CD4-positive, alpha-beta T cell (primary cell): ENCODE results near the gene PPM1L. TPM values are rescaled to one million over a fixed set of nuclear protein-coding genes. Genes with fewer than 3 reads are reported as not detected.

Experiments used
- ATAC-seq: fragments of 200-7000 bp; cut with Tn5 transposase; one replicate; pipeline ENCODE4 v1.10.0; 2022; ENCODE audit warnings: mild to moderate bottlenecking; ENCODE audit not compliant: poor library complexity
- CTCF ChIA-PET: fragments of 350-600 bp; sonication (Branson Sonifier 250); formaldehyde crosslinking; loops from one replicate; lab custom pipeline; 2021; ENCODE audit warnings: antibody characterized with exemption, inconsistent platforms; lab: Charles Lee
- POLR2A ChIA-PET: fragments of 350-600 bp; sonication (Branson Sonifier 250); formaldehyde crosslinking; loops from one replicate; lab custom pipeline; 2021; ENCODE audit warnings: antibody characterized with exemption, inconsistent platforms; lab: Charles Lee
- DNase-seq, 14 experiments: peaks; one replicate each; pipeline ENCODE4 v3.0.0-alpha.2; 2013 to 2020; ENCODE audit warnings: mixed read lengths in 2 of 14
- H3K27ac ChIP-seq, 2 donors: one replicate each; pipeline versions ENCODE4 v1.5.1 to v1.7.0; 2013; ENCODE audit warnings: low read length in 2 of 2, low read depth in 1 of 2, mild to moderate bottlenecking in 1 of 2
- H3K27me3 ChIP-seq, 2 experiments: 1 replicate in 1 of 2; 2 replicates in 1 of 2; pipeline versions ENCODE4 v1.6.1 to v1.7.0; 2013; ENCODE audit warnings: low read length in 2 of 2, control low read depth in 1 of 2, mild to moderate bottlenecking in 1 of 2, moderate library complexity in 1 of 2; ENCODE audit not compliant: insufficient read depth in 2 of 2, control insufficient read depth in 1 of 2
- H3K36me3 ChIP-seq: one replicate; pipeline ENCODE4 v1.6.1; 2013; ENCODE audit warnings: low read length, control low read depth; ENCODE audit not compliant: insufficient read depth
- H3K4me1 ChIP-seq: one replicate; pipeline ENCODE4 v1.6.1; 2013; ENCODE audit warnings: low read length, control low read depth; ENCODE audit not compliant: insufficient read depth
- H3K4me3 ChIP-seq: one replicate; pipeline ENCODE4 v1.5.1; 2013; ENCODE audit warnings: mild to moderate bottlenecking, low read length, moderate library complexity
- H3K9me3 ChIP-seq, 2 experiments: 1 replicate in 1 of 2; 2 replicates in 1 of 2; pipeline versions ENCODE4 v1.6.1 to v1.7.0; 2013; ENCODE audit warnings: low read length in 2 of 2, mild to moderate bottlenecking in 2 of 2, control low read depth in 1 of 2, moderate library complexity in 1 of 2; ENCODE audit not compliant: control insufficient read depth in 1 of 2, insufficient read depth in 1 of 2
- H3K27ac Mint-ChIP-seq: one replicate; pipeline ENCODE4 v1.8.0; 2020; ENCODE audit warnings: mixed read lengths
- H3K27me3 Mint-ChIP-seq: one replicate; pipeline ENCODE4 v1.8.0; 2021; ENCODE audit warnings: mixed read lengths
- H3K36me3 Mint-ChIP-seq: one replicate; pipeline ENCODE4 v1.8.0; 2021; ENCODE audit warnings: low read depth, mixed read lengths
- H3K4me1 Mint-ChIP-seq: one replicate; pipeline ENCODE4 v1.8.0; 2021; ENCODE audit warnings: low read depth, mixed read lengths
- H3K4me3 Mint-ChIP-seq: one replicate; pipeline ENCODE4 v1.8.0; 2020; ENCODE audit warnings: mild to moderate bottlenecking, mixed read lengths
- H3K9me3 Mint-ChIP-seq: one replicate; pipeline ENCODE4 v1.8.0; 2020; ENCODE audit warnings: mixed read lengths
- intact Hi-C, 2 experiments: fragments of 100-400 bp; cut with DNase I in 1 of 2; cut with micrococcal nuclease in 1 of 2; formaldehyde crosslinking; loops; one replicate each; pipeline versions ENCODE4 v1.15.1 to v1.9.0; 2023 to 2025; cut with DNase I, micrococcal nuclease
- total RNA-seq, 174 experiments: library from RNA in 2 of 174; stranded (reverse) in 2 of 174; gene quantifications; one replicate each; pipeline ENCODE4 v1.2.3 and lab custom pipeline; 2021 to 2026
- TF ChIP-seq, protein P1 (sequence below): fragments of 200-600 bp; IDR thresholded peaks from one replicate; pipeline ENCODE4 v1.8.0; 2022; ENCODE audit warnings: antibody characterized with exemption, mild to moderate bottlenecking

The PPM1L gene
- total RNA-seq, 2 experiments from 2014 or later: 3.0 to 3.4 TPM

DNA sequence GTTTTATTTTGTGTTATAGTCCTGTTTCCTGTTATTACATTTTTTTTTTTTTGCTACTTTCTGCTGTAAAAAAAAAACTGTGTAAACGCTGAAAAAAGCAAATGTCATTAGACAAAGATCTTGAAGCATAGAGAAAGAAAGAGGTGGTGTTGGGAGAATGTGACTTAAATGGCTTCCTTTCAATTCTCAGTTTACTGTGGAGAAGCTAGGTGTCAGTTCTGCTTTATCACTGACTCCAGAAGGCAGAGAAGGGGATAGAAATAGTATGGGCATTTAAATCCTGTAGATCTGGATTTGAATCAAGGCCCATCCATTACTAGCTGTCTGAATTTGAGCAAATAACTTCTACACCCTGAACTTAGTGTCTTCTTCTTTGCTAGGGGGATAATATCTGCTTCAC is 23.0 kb downstream of the PPM1L start:
- Mint-ChIP-seq H3K27me3 (no peaks in the 10 kb centered on the region), H3K9me3 (no peaks in the 10 kb centered on the region), H3K4me3 (no peak overlapping the region), H3K36me3 (no peaks in the 10 kb centered on the region), H3K27ac (no peak overlapping the region), H3K4me1 (no peaks in the 10 kb centered on the region)
- H3K9me3 ChIP-seq: no peaks in the 10 kb centered on the region
- TF ChIP-seq, protein P1, sequence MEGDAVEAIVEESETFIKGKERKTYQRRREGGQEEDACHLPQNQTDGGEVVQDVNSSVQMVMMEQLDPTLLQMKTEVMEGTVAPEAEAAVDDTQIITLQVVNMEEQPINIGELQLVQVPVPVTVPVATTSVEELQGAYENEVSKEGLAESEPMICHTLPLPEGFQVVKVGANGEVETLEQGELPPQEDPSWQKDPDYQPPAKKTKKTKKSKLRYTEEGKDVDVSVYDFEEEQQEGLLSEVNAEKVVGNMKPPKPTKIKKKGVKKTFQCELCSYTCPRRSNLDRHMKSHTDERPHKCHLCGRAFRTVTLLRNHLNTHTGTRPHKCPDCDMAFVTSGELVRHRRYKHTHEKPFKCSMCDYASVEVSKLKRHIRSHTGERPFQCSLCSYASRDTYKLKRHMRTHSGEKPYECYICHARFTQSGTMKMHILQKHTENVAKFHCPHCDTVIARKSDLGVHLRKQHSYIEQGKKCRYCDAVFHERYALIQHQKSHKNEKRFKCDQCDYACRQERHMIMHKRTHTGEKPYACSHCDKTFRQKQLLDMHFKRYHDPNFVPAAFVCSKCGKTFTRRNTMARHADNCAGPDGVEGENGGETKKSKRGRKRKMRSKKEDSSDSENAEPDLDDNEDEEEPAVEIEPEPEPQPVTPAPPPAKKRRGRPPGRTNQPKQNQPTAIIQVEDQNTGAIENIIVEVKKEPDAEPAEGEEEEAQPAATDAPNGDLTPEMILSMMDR: no peak
- H3K27me3 ChIP-seq: no peaks in the 10 kb centered on the region
- no peaks in the 10 kb centered on the region for H3K4me1 ChIP-seq
- no peak overlapping the region for H3K27ac ChIP-seq
- intact Hi-C loops: no loop called here
- H3K4me3 ChIP-seq: no peak overlapping the region
- ChIA-PET POLR2A (interaction anchor here (1.3 kb wide), 1 partner anchor 23 kb away, joined by 3 read pairs; the partner anchor contains the start of gene PPM1L), CTCF (no interaction called here)
- ATAC-seq (no peak), DNase-seq (no peak)
- no peaks in the 10 kb centered on the region for H3K36me3 ChIP-seq

DNA sequence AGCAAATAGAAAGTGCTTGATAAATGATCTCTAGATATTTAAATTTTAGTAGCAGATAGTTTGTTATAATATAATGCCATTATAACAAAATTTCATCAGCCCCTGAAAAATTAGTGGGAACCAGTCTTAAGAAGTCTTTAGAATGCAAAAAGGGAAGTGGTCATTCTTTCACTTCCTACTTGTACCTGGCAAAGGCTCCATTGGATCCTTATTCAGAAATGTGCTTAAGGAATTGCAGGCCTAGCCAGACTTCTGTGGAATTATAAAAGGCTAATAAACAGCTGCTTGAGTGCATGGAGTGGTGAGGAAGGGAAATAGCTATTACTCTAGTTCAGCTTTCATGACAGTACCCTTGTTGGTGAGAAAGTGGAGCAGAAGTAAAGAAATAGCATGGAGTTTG is 24.2 kb downstream of the PPM1L start:
- POLR2A ChIA-PET: no interaction called here
- no peak overlapping the region for H3K4me3 Mint-ChIP-seq
- no peaks in the 10 kb centered on the region for H3K27me3 Mint-ChIP-seq
- H3K4me1 ChIP-seq: no peaks in the 10 kb centered on the region
- H3K27me3 ChIP-seq: no peaks in the 10 kb centered on the region
- H3K4me1 Mint-ChIP-seq: no peaks in the 10 kb centered on the region
- DNase-seq: peak in 2 of 14 experiments; percentile 8 to 14
- no peak overlapping the region for H3K4me3 ChIP-seq
- no peaks in the 10 kb centered on the region for H3K9me3 ChIP-seq
- CTCF ChIA-PET: no interaction called here
- TF ChIP-seq, protein P1: no peak
- intact Hi-C loops: loop anchor here in 1 of 2 experiments (5.0 kb wide), 1 partner anchor 63 kb away; no protein-coding TSS in a partner anchor
- no peak for ATAC-seq
- no peaks in the 10 kb centered on the region for H3K36me3 ChIP-seq
- H3K36me3 Mint-ChIP-seq: no peaks in the 10 kb centered on the region
- no peak overlapping the region for H3K27ac Mint-ChIP-seq
- H3K9me3 Mint-ChIP-seq: no peaks in the 10 kb centered on the region
- H3K27ac ChIP-seq: no peak overlapping the region

DNA sequence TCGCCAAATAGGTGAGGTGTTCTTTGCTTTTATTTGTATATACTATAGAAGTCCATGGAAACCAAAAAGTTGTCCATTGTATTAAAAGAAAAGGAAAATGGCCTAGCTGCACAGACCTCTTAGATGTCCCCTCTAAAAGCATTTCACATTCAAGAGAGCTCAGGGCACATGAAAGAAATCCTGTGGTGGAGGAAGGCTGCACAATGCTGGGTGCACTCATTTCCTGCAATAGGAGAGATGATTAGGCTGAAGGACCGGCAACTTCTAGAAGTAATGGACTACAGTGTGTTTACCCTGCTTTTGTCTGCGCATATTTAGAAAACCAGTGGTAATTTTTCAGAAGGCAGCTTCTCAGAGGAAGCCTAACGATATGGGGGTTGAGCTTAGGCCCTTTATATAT is 25.4 kb downstream of the PPM1L start:
- Mint-ChIP-seq H3K4me3 (no peak overlapping the region), H3K27me3 (no peaks in the 10 kb centered on the region), H3K4me1 (no peaks in the 10 kb centered on the region), H3K27ac (no peak overlapping the region), H3K9me3 (no peaks in the 10 kb centered on the region), H3K36me3 (no peaks in the 10 kb centered on the region)
- no peak for ATAC-seq
- no peak overlapping the region for H3K27ac ChIP-seq
- H3K4me1 ChIP-seq: no peaks in the 10 kb centered on the region
- H3K9me3 ChIP-seq: no peaks in the 10 kb centered on the region
- no peak for DNase-seq
- H3K36me3 ChIP-seq: no peaks in the 10 kb centered on the region
- ChIA-PET CTCF (no interaction called here), POLR2A (no interaction called here)
- TF ChIP-seq, protein P1: no peak
- no peaks in the 10 kb centered on the region for H3K27me3 ChIP-seq
- H3K4me3 ChIP-seq: no peak overlapping the region
- intact Hi-C loops: loop anchor here in 1 of 2 experiments (5.0 kb wide), 1 partner anchor 64 kb away; no protein-coding TSS in a partner anchor
